ENCODE data around the gene PET100. TPM values are rescaled to one million over a fixed set of nuclear protein-coding genes. Genes with fewer than 3 reads are reported as not detected.

PET100 gene
- polyA plus RNA-seq, 4 donors = 86.2 to 126 (median 114) TPM

- DNase-seq (ENCODE audit: low read depth in 4 of 4, low spot score in 3 of 4) = no peak
These were observed 47.3 kb downstream of the PET100 start, which contains the start of gene MCEMP1 for GRCh38 chr19:7676854-7677253. Gene MCEMP1, plus strand, starts transcription at chr19:7677090. Its CDS starts 31 bp downstream, at chr19:7677121.

GRCh38 chr19:7677669-7678311 lies 48.2 kb downstream of the PET100 start:
- DNase-seq (ENCODE audit: low read depth in 4 of 4, low spot score in 3 of 4) = no peak

GRCh38 chr19:7678971-7679751 lies 49.6 kb downstream of the PET100 start:
- DNase-seq (ENCODE audit: low read depth in 4 of 4, low spot score in 3 of 4) = no peak

- DNase-seq (ENCODE audit: low read depth in 4 of 4, low spot score in 3 of 4) = no peak
These were observed 50.4 kb downstream of the PET100 start for GRCh38 chr19:7679771-7680605.

- peak; percentile 62 to 82 (median 77) for DNase-seq (ENCODE audit: low read depth in 4 of 4, low spot score in 3 of 4)
These were observed 51.2 kb downstream of the PET100 start, which contains the start of gene TRAPPC5 for GRCh38 chr19:7680606-7681339. Gene TRAPPC5, plus strand, starts transcription at chr19:7680833. Its CDS starts 1,421 bp downstream, at chr19:7682254.

Other genes with a start within 250 kb of the PET100 start
- gene PEX11G, start 140.8 kb upstream of the PET100 start, polyA plus RNA-seq (ENCODE audit: insufficient read length in 4 of 4) = 1 to 10 TPM; 2.4 to 8.9 (median 4.7) TPM
- gene ZNF358, start 113.7 kb upstream of the PET100 start, polyA plus RNA-seq (ENCODE audit: insufficient read length in 4 of 4) = 10 to 100 TPM; 35.7 to 71.8 (median 40.8) TPM
- 10 to 100 TPM; 13.1 to 22.4 (median 17.7) TPM for gene MCOLN1, start 107.2 kb upstream of the PET100 start, polyA plus RNA-seq (ENCODE audit: insufficient read length in 4 of 4)
- gene PNPLA6, start 94.1 kb upstream of the PET100 start, polyA plus RNA-seq (ENCODE audit: insufficient read length in 4 of 4) = 10 to 100 TPM; 25.2 to 53.3 (median 38.7) TPM
- gene CAMSAP3, start 33.9 kb upstream of the PET100 start, polyA plus RNA-seq (ENCODE audit: insufficient read length in 4 of 4) = 10 to 100 TPM in 3 of 4 donors, 1 to 10 TPM in 1; 1.6 to 27.7 (median 13.2) TPM
- gene XAB2, start 248 bp upstream of the PET100 start, polyA plus RNA-seq (ENCODE audit: insufficient read length in 4 of 4) = 10 to 100 TPM; 28.8 to 47.5 (median 31.1) TPM
- 1 to 10 TPM in 2 of 4 donors, under 1 TPM in 1, not detected in 1; 0.43 to 2.8 (median 1.3) TPM for gene PCP2, start 3.9 kb downstream of the PET100 start, polyA plus RNA-seq (ENCODE audit: insufficient read length in 4 of 4)
- 10 to 100 TPM; 11.6 to 84.1 (median 63.4) TPM for gene STXBP2, start 7.3 kb downstream of the PET100 start, polyA plus RNA-seq (ENCODE audit: insufficient read length in 4 of 4)
- gene RETN, start 39.3 kb downstream of the PET100 start, polyA plus RNA-seq (ENCODE audit: insufficient read length in 4 of 4) = 1 to 10 TPM in 3 of 4 donors, under 1 TPM in 1; 0.54 to 3.0 (median 1.6) TPM
- gene MCEMP1, start 47.3 kb downstream of the PET100 start, polyA plus RNA-seq (ENCODE audit: insufficient read length in 4 of 4) = under 1 TPM; 0.13 to 0.31 (median 0.24) TPM
- 10 to 100 TPM; 34.1 to 65.4 (median 41.0) TPM for gene TRAPPC5, start 51.0 kb downstream of the PET100 start, polyA plus RNA-seq (ENCODE audit: insufficient read length in 4 of 4)
- 1 to 10 TPM in 1 of 4 donors, under 1 TPM in 3; 0.19 to 1.2 (median 0.36) TPM for gene FCER2, start 72.3 kb downstream of the PET100 start, polyA plus RNA-seq (ENCODE audit: insufficient read length in 4 of 4)
- under 1 TPM in 1 of 4 donors, not detected in 3; 0.31 TPM for gene CLEC4G, start 102.3 kb downstream of the PET100 start, polyA plus RNA-seq (ENCODE audit: insufficient read length in 4 of 4)
- 1 to 10 TPM in 3 of 4 donors, under 1 TPM in 1; 0.87 to 6.0 (median 1.7) TPM for gene CD209, start 117.7 kb downstream of the PET100 start, polyA plus RNA-seq (ENCODE audit: insufficient read length in 4 of 4)
- 1 to 10 TPM in 3 of 4 donors, under 1 TPM in 1; 0.08 to 3.0 (median 2.1) TPM for gene CLEC4M, start 133.4 kb downstream of the PET100 start, polyA plus RNA-seq (ENCODE audit: insufficient read length in 4 of 4)
- gene EVI5L, start 200.4 kb downstream of the PET100 start, polyA plus RNA-seq (ENCODE audit: insufficient read length in 4 of 4) = 10 to 100 TPM; 14.0 to 18.7 (median 16.1) TPM
- gene PRR36, start 244.6 kb downstream of the PET100 start, polyA plus RNA-seq (ENCODE audit: insufficient read length in 4 of 4) = 1 to 10 TPM; 3.5 to 9.9 (median 6.8) TPM

All from left renal pelvis (tissue), 4 donors.